GM12892 (cell line): ENCODE results near the gene TBATA.

Experiments used
- DNase-seq: peaks from one replicate; pipeline ENCODE4 v3.0.0; 2011; ENCODE audit not compliant: insufficient read length
- FAIRE-seq: peaks from 2 replicates; lab custom pipeline; 2011; peaks lifted over from hg19 to GRCh38; lab: Jason Lieb, UNC
- POLR2A ChIP-seq: IDR thresholded peaks from 2 replicates; pipeline ENCODE4 v1.6.1; 2011; ENCODE audit warnings: low read depth, low read length, control low read depth
- POLR2AphosphoS5 ChIP-seq: IDR thresholded peaks from 2 replicates; pipeline ENCODE4 v1.6.1; 2011; ENCODE audit warnings: low read depth, low read length, control low read depth
- TAF1 ChIP-seq: IDR thresholded peaks from 2 replicates; pipeline ENCODE4 v1.6.1; 2011; ENCODE audit warnings: low read depth, mild to moderate bottlenecking, control low read depth, low read length, borderline replicate concordance

The TBATA gene

GRCh38 chr10:70804421-70804808 is 19.2 kb upstream of the TBATA start:
- DNase-seq (no peak), FAIRE-seq (no peak)
- no peak for TF ChIP-seq TAF1
- no peak for TF ChIP-seq POLR2A
- TF ChIP-seq POLR2AphosphoS5 = no peak

- FAIRE-seq = no peak
These were observed 18.7 kb upstream of the TBATA start for GRCh38 chr10:70803775-70804420.

GRCh38 chr10:70801854-70802253 is 16.7 kb upstream of the TBATA start:
- TF ChIP-seq POLR2A (no peak), POLR2AphosphoS5 (no peak), TAF1 (no peak)
- no peak for FAIRE-seq
- DNase-seq = no peak

More at GRCh38 chr10:70803775-70804420, 18.7 kb upstream of the TBATA start:
- DNase-seq = no peak
- TF ChIP-seq POLR2AphosphoS5 = no peak
- no peak for TF ChIP-seq POLR2A
- TF ChIP-seq TAF1 = no peak

GRCh38 chr10:70799124-70799523 is 13.9 kb upstream of the TBATA start:
- FAIRE-seq (no peak), DNase-seq (no peak)

DNA sequence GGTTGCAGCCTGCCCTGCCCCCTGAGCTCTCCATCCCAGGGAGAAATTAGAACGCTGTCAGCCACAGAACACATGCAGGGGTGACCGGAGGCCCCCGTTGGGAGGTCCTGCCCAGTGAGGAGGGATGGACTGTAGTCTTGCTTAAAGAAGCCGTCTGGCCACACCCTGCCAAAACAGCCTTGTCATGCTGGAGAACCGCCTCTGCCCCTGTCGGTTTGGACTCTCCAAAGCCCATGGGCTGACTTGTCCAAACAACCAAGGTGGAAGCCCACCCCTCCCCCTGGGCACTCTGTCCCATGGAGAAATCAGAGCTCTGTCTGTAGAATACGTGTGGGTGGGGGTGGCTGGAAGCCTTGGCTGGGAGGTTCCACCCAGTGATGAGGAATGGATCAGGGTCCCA is 12.7 kb upstream of the TBATA start:
- DNase-seq (no peak), FAIRE-seq (no peak)
- no peak for TF ChIP-seq TAF1
- no peak for TF ChIP-seq POLR2A
- no peak for TF ChIP-seq POLR2AphosphoS5

More at GRCh38 chr10:70799124-70799523, 13.9 kb upstream of the TBATA start:
- TF ChIP-seq POLR2A = no peak
- no peak for TF ChIP-seq TAF1
- TF ChIP-seq POLR2AphosphoS5 = no peak

- TF ChIP-seq TAF1 (no peak), POLR2A (no peak)
- FAIRE-seq (no peak), DNase-seq (no peak)
These were observed 10.4 kb upstream of the TBATA start for GRCh38 chr10:70795613-70796012.

GRCh38 chr10:70791386-70792039 is 6.3 kb upstream of the TBATA start:
- DNase-seq = no peak
- no peak for FAIRE-seq
- TF ChIP-seq POLR2AphosphoS5 (no peak), TAF1 (no peak), POLR2A (no peak)

- no peak for TF ChIP-seq POLR2AphosphoS5
- no peak for TF ChIP-seq POLR2A
- no peak for TF ChIP-seq TAF1
- no peak for FAIRE-seq
- no peak for DNase-seq
These were observed 1.7 kb upstream of the TBATA start for GRCh38 chr10:70786799-70787415.

GRCh38 chr10:70784471-70784870 is 706 bp downstream of the TBATA start:
- no peak for DNase-seq
- TF ChIP-seq POLR2A = no peak
- FAIRE-seq = no peak

- TF ChIP-seq POLR2AphosphoS5 = no peak
- no peak for DNase-seq
- FAIRE-seq = no peak
These were observed 1.2 kb downstream of the TBATA start for GRCh38 chr10:70784016-70784415.

- FAIRE-seq (no peak), DNase-seq (no peak)
- TF ChIP-seq POLR2AphosphoS5 = no peak
These were observed 2.2 kb downstream of the TBATA start for GRCh38 chr10:70782746-70783680.
